ENCODE measurements around the gene STK24. TPM values are rescaled to one million over a fixed set of nuclear protein-coding genes. Genes with fewer than 3 reads are reported as not detected.

Gene STK24
- total and polyA plus RNA-seq, 2 of the 8 experiments (the other 6 are each of a cell fraction or from before 2014, with no cell fraction given), result 62.8 to 143 TPM

DNA sequence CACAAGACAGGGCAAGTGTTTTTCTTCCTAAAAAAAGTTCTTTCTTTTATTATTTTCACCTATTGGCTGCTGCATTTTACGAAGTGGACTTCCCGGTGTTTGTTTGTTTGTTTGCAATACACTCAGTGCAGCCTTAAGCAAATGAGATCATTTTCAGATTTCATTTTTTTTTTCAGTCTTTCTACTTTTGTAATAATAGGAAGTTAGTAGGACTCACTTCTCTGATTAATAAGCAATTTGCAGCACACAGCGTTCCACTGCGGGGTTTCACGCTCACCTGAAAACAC is 128.3 kb downstream of the STK24 start (continued):
- TF ChIP-seq SIRT6 (IDR thresholded peaks at IDR 0.05; ENCODE audit: low read length), result no peak
- no peak for TF ChIP-seq MAFK (IDR thresholded peaks at IDR 0.05; ENCODE audit: low read depth, low read length)
- no peak for TF ChIP-seq SP2 (IDR thresholded peaks at IDR 0.05; ENCODE audit: low read length)
- TF ChIP-seq RNF2 (IDR thresholded peaks at IDR 0.05; ENCODE audit: borderline replicate concordance, low read depth, low read length, missing control alignments, poor library complexity, severe bottlenecking), result no peak
- TF ChIP-seq NANOG (IDR thresholded peaks at IDR 0.05; ENCODE audit: insufficient read depth, low read depth, low read length, poor library complexity, severe bottlenecking), result no peak
- no peak for TF ChIP-seq SUZ12 (IDR thresholded peaks at IDR 0.05; ENCODE audit: low read length)
